Body of pancreas (tissue), 4 donors: Measurements from ENCODE around the gene LRRN1.

Source experiments
- CTCF ChIP-seq, 7 experiments: fragments of 450-650 bp in 4 of 7; fragments of 200-600 bp in 3 of 7; sonication (generic) in 3 of 7; IDR thresholded peaks; one replicate each; pipeline ENCODE4 v1.5.1; 2016 to 2019; ENCODE audit warnings: antibody characterized with exemption in 7 of 7
- POLR2A ChIP-seq, 3 donors: fragments of 450-650 bp; IDR thresholded peaks; one replicate each; pipeline ENCODE4 v1.6.1; 2016; ENCODE audit warnings: antibody characterized with exemption in 3 of 3, mild to moderate bottlenecking in 2 of 3

- TF ChIP-seq CTCF (IDR thresholded peaks at IDR 0.05) (no peak), POLR2A (IDR thresholded peaks at IDR 0.05) (no peak)
Measured at GRCh38 chr3:3798631-3799113, 559 bp upstream of the LRRN1 start.
